GM12872 (cell line): ENCODE measurements around the gene ZNF239.

Source experiments
- TF ChIP-seq, protein P1 (sequence below): IDR thresholded peaks from 3 replicates; pipeline ENCODE4 v1.5.1; 2011; ENCODE audit warnings: low read depth, mild to moderate bottlenecking, low read length, moderate library complexity; ENCODE audit not compliant: insufficient read depth

Gene ZNF239

DNA sequence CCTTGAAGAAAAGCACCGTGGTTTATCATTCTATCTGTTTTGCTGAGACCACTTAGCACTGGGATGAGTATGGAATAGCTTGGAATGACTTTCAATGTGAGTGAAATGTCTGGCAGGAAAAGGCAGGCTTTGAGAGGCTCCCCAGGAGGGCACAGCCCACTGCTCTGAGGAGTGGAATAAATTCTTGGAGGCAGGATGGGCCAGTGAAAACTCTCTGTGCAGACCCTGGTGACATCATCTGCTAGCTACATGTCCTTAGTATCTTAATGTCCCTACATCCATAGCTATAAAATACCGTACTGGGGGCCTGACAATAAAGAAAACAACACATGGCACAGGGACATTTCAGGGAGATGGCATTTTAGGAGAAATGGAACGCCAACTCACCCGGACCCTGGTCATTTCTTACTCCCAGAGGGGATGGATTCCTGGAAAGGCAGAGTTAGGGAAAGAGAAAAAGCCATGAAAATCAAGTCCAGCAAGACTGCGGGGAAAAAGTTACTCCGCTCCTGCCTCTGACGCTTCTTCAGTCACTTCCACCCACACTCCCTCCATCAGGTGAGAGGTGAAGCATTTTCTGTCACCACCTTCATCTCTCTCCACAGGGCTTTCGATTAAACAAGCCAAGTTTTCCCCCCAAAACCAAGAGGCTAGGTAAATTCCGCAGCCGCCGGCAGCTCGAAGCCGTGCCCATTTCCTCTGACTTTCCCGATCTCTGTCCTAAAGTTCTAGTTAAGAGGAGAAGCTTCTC lies 991 bp downstream of the ZNF239 start:
- TF ChIP-seq, protein P1, sequence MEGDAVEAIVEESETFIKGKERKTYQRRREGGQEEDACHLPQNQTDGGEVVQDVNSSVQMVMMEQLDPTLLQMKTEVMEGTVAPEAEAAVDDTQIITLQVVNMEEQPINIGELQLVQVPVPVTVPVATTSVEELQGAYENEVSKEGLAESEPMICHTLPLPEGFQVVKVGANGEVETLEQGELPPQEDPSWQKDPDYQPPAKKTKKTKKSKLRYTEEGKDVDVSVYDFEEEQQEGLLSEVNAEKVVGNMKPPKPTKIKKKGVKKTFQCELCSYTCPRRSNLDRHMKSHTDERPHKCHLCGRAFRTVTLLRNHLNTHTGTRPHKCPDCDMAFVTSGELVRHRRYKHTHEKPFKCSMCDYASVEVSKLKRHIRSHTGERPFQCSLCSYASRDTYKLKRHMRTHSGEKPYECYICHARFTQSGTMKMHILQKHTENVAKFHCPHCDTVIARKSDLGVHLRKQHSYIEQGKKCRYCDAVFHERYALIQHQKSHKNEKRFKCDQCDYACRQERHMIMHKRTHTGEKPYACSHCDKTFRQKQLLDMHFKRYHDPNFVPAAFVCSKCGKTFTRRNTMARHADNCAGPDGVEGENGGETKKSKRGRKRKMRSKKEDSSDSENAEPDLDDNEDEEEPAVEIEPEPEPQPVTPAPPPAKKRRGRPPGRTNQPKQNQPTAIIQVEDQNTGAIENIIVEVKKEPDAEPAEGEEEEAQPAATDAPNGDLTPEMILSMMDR = no peak

DNA sequence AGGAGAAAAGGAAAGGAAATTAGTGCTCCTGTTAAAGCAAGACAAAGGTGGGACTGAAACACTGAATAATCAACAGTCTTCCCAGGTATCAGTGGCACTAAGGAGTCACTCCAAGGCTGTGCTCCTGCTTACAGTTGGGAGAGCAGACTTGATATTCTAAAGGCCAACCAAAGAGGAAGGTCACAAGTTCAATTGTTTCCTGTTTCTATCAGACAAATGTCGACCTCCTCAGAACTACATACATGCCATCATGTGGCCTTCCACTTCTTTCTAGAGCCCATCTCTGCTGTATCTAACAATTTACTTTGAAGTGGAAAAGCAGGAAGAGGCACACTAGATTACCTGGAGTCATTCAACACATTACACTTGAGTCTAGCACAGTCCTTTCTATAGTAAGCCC lies 3.4 kb downstream of the ZNF239 start:
- TF ChIP-seq, protein P1 = no peak

DNA sequence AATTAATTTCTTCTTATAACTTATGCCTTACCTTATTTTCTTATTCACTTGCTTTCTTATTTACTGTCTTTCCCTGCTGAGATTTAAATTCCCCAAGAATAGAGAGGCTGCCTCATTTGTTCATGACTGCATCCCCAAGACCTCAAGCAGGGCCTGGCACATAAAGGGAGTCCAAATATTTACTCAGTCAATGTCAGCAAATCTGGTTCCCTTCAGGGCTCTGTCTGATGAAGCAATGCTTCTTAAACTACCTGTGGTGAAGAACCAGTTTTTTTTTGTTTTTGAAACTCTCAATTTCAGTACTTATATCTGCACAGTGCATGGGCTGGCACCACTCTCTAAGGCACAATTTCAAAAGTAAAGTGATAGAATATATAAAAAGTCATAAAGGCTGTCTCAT lies 4.7 kb downstream of the ZNF239 start:
- TF ChIP-seq, protein P1 = no peak

DNA sequence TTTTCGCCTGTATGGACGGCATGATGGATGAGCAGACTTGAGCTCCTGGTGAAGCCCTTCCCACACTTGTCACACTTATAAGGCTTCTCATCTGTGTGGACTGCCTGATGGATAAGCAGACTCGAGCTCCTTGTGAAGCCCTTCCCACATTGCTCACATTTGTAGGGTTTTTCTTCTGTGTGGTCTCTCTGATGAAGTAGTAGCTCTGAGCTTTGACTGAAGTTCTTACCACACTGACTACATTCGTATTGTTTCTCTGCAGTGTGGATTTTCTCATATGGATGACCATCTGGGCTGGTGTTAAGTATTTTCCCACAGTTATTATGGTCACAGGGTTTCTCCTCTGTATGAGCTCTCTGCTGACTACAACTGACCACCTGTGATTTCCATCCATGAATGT lies 17.2 kb downstream of the ZNF239 start:
- TF ChIP-seq, protein P1 = no peak

DNA sequence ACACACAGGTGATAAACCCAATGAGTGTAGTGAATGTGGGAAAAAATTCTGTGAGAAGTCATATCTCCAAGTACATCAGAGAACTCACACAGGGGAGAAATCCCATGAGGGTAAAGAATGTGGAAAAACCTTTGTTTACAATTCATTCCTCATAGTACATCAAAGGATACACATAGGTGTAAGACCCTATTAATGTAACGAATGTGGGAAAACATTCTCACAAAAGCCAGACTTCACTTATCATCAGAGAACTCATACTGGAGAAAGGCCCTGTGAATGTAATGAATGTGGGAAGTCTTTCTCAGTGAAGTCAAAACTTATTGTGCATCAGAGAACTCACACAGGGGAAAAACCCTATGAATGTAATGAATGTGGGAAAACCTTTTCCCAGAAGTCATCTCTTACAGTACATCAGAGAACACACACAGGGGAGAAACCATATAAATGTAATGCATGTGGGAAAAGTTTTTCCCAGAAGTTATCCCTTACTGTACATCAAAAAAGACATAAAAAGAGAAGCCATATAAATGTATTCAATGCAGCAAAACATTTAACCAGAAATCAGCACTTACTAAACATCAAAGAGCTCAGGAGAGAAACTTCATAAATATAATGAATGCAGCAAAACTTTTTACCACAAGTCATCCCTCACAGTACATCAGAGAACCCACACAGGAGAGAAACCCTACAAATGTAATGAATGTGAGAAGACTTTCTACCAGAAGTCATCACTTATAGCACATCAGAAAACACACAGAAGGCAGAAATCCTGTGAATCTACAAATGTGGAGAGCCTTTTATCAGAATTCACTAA lies 49.8 kb downstream of the ZNF239 start:
- TF ChIP-seq, protein P1 = no peak
